NCI-H748 treated with DMSO at 0.1 percent for 48 hours (cell line): ENCODE measurements around the gene SP1.
"Not testable (repeated sequence)": the region's sequence is repeated elsewhere in the genome, so short reads cannot be mapped to it uniquely, and the experiment has no call there.

Experiments used
- DNase-seq: peaks from one replicate; lab custom pipeline; 2025; lab: John Stamatoyannopoulos, UW

Gene SP1

GRCh38 chr12:53361638-53362037, 18.3 kb upstream of the SP1 start:
- DNase-seq = not testable (repeated sequence)

- no peak for DNase-seq
These were observed 14.6 kb upstream of the SP1 start for GRCh38 chr12:53365245-53365904.

GRCh38 chr12:53373554-53374133, 6.3 kb upstream of the SP1 start:
- not testable (repeated sequence) for DNase-seq

- DNase-seq = not testable (repeated sequence)
These were observed 5.7 kb upstream of the SP1 start for GRCh38 chr12:53374277-53374676.

- no peak for DNase-seq
These were observed 3.2 kb upstream of the SP1 start for GRCh38 chr12:53376747-53377146.

- no peak for DNase-seq
These were observed 1.8 kb upstream of the SP1 start for GRCh38 chr12:53378222-53378621.

GRCh38 chr12:53378724-53379388, 1.1 kb upstream of the SP1 start:
- no peak for DNase-seq

- DNase-seq = peak; percentile 100
These were observed 430 bp upstream of the SP1 start for GRCh38 chr12:53379389-53380103.

- no peak for DNase-seq
These were observed 1.1 kb downstream of the SP1 start for GRCh38 chr12:53380794-53381730.

GRCh38 chr12:53381731-53382630, 2.0 kb downstream of the SP1 start:
- no peak for DNase-seq

- DNase-seq = no peak
These were observed 3.3 kb downstream of the SP1 start for GRCh38 chr12:53383258-53383657.

GRCh38 chr12:53386381-53386780, 6.4 kb downstream of the SP1 start:
- DNase-seq = not testable (repeated sequence)

GRCh38 chr12:53388932-53389331, 9.0 kb downstream of the SP1 start:
- DNase-seq = no peak

GRCh38 chr12:53389702-53390101, 9.7 kb downstream of the SP1 start:
- DNase-seq = no peak

- no peak for DNase-seq
These were observed 11.7 kb downstream of the SP1 start for GRCh38 chr12:53391724-53392123.

- no peak for DNase-seq
These were observed 19.9 kb downstream of the SP1 start for GRCh38 chr12:53399896-53400295.

GRCh38 chr12:53402351-53402750, 22.4 kb downstream of the SP1 start:
- not testable (repeated sequence) for DNase-seq

GRCh38 chr12:53402871-53403270, 22.9 kb downstream of the SP1 start:
- DNase-seq = no peak

- no peak for DNase-seq
These were observed 31.0 kb downstream of the SP1 start for GRCh38 chr12:53410951-53411350.

- no peak for DNase-seq
These were observed 33.7 kb downstream of the SP1 start for GRCh38 chr12:53413485-53414204.
